SK-N-MC (cell line): ENCODE measurements around the gene JDP2.

Source experiments
- EZH2 ChIP-seq: fragments of 200-600 bp; sonication (generic); IDR thresholded peaks from one replicate; pipeline ENCODE4 v1.6.1; 2017; ENCODE audit warnings: antibody characterized with exemption
- FOXP2 ChIP-seq: optimal IDR thresholded peaks from 2 replicates; pipeline ENCODE3; 2011; ENCODE audit warnings: mild to moderate bottlenecking, moderate library complexity; ENCODE audit not compliant: insufficient read depth; ENCODE audit errors: extremely low read length, control extremely low read depth
- POLR2AphosphoS5 ChIP-seq: IDR thresholded peaks from 2 replicates; pipeline ENCODE4 v1.6.1; 2012; ENCODE audit warnings: mild to moderate bottlenecking, low read depth, low read length, borderline replicate concordance

- TF ChIP-seq POLR2AphosphoS5 (no peak), EZH2 (no peak), FOXP2 (no peak)
Measured at GRCh38 chr14:75393794-75394193, 34.0 kb upstream of the JDP2 start.
